Measurements from ENCODE around the gene ELF2. TPM values are rescaled to one million over a fixed set of nuclear protein-coding genes. Genes with fewer than 3 reads are reported as not detected.
"Not testable (repeated sequence)": the region's sequence is repeated elsewhere in the genome, so short reads cannot be mapped to it uniquely, and the experiment has no call there.

Gene ELF2
- total RNA-seq, 2 donors from 2014 or later = 80.6 to 111 TPM

GRCh38 chr4:139022835-139023234 lies 154.2 kb downstream of the ELF2 start:
- Histone ChIP-seq H3K4me1 (ENCODE audit: control insufficient read depth in 1 of 2, low read depth in 2 of 2) (peaks cover 0 to 5% of the 10 kb centered on the region in 2 donors), H3K27me3 (replicated peaks; ENCODE audit: insufficient read depth) (no peaks in the 10 kb centered on the region), H3K27ac (no peak overlapping the region), H3K4me3 (no peak overlapping the region), H3K9me3 (no peaks in the 10 kb centered on the region), H3K36me3 (no peaks in the 10 kb centered on the region)
- no peak for TF ChIP-seq CTCF (IDR thresholded peaks at IDR 0.05)
- no peak for DNase-seq (ENCODE audit: low spot score)
- no peak for ATAC-seq (ENCODE audit: insufficient number of reproducible peaks, low FRiP score, low read depth)

- not testable (repeated sequence) for DNase-seq (ENCODE audit: low spot score); H3K4me3 ChIP-seq; H3K27ac ChIP-seq; H3K27me3 ChIP-seq (replicated peaks; ENCODE audit: insufficient read depth); H3K36me3 ChIP-seq; H3K9me3 ChIP-seq; ATAC-seq (ENCODE audit: insufficient number of reproducible peaks, low FRiP score, low read depth)
- H3K4me1 ChIP-seq (ENCODE audit: control insufficient read depth in 1 of 2, low read depth in 2 of 2) = peaks cover 0 to 13% of the 10 kb centered on the region in 2 donors
Observed at GRCh38 chr4:139021071-139021470, 155.9 kb downstream of the ELF2 start.

DNA sequence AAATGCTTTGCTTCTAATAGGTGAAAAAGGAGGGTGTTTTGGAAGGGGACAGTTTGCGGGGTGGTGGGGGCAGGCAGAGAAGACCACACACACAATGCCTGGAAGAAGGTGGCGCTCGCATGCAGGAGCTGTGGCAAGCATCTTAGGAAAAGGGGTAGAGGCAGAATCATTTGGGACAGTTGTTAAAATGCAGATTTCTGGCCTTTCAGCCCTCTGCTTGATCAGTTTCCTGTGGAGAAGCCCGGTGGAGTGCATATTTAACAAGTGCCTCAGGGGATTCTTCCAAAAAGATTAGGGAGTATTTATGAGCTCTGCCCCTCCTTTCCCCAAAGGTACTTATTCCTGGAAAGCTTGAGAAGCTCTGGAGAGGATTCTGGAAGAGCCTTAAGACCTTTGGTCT lies 156.6 kb downstream of the ELF2 start:
- Histone ChIP-seq H3K27me3 (replicated peaks; ENCODE audit: insufficient read depth) (no peaks in the 10 kb centered on the region), H3K9me3 (no peaks in the 10 kb centered on the region), H3K27ac (no peak overlapping the region), H3K4me1 (ENCODE audit: control insufficient read depth in 1 of 2, low read depth in 2 of 2) (peaks cover 0 to 13% of the 10 kb centered on the region in 2 donors), H3K4me3 (no peak overlapping the region), H3K36me3 (no peaks in the 10 kb centered on the region)
- no peak for ATAC-seq (ENCODE audit: insufficient number of reproducible peaks, low FRiP score, low read depth)
- TF ChIP-seq CTCF (IDR thresholded peaks at IDR 0.05) = no peak
- DNase-seq (ENCODE audit: low spot score) = no peak

DNA sequence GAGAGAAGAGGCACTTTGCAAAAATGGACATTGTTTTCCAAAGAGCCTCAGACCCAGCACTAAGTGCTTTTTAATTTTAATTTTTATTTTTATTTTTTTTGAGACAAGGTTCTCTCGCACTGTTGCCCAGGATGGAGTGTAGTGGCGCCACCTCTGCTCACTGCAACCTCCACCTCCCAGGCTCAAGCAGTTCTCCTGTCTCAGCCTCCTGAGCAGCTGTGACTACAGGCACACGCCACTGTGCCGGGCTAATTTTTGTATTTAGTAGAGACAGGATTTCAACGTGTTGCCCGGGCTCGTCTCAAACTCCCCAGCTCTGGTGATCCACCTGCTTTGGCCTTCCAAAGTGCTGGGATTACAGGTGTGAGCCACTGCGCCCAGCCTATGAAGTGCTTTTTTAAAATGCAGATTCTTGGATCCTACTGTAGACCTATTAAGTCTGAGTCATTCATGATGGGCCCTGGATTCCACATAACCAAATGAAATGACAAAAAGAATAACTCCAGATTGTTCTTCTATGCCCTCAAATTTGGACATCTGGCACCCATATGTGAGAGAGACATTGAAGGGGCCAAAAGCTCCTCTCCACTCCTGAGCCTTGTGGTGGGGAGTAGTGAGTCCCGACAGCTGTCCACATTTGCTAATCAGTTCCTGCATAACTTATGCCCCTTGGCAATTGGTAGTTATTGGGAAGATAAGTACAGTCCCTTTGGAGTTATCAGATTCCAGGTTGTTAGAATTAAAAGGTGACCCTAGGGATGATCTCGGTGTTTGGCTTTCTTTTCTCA lies 157.9 kb downstream of the ELF2 start:
- no peak overlapping the region for H3K4me3 ChIP-seq
- DNase-seq (ENCODE audit: low spot score) (no peak), ATAC-seq (ENCODE audit: insufficient number of reproducible peaks, low FRiP score, low read depth) (no peak)
- H3K36me3 ChIP-seq = no peaks in the 10 kb centered on the region
- no peaks in the 10 kb centered on the region for H3K9me3 ChIP-seq
- H3K27ac ChIP-seq = no peak overlapping the region
- TF ChIP-seq CTCF (IDR thresholded peaks at IDR 0.05) = no peak
- peaks cover 0 to 22% of the 10 kb centered on the region in 2 donors for H3K4me1 ChIP-seq (ENCODE audit: control insufficient read depth in 1 of 2, low read depth in 2 of 2)
- H3K27me3 ChIP-seq (replicated peaks; ENCODE audit: insufficient read depth) = no peaks in the 10 kb centered on the region

DNA sequence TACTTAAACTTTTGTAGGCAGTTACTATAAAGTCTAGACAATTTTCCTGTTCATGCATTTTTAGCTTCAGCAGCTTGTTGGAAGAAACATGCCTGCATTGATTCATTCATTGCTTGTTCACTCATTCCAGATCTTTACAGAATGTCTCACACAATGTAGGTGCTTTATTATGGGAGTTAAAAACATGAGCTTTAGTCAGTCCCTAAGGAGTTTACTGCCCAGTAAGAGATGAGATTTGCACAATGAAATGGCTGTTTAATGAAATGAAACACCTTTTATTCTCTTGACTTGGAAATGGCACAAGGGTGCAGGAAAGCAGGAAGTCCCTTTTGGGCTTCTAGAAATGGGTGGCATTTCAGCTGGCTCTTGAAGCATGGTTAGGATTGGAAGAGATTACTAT lies 158.5 kb downstream of the ELF2 start:
- no peak overlapping the region for H3K4me3 ChIP-seq
- DNase-seq (ENCODE audit: low spot score) (no peak), ATAC-seq (ENCODE audit: insufficient number of reproducible peaks, low FRiP score, low read depth) (no peak)
- no peaks in the 10 kb centered on the region for H3K36me3 ChIP-seq
- no peak overlapping the region for H3K27ac ChIP-seq
- TF ChIP-seq CTCF (IDR thresholded peaks at IDR 0.05) = no peak
- peaks cover 0 to 27% of the 10 kb centered on the region in 2 donors for H3K4me1 ChIP-seq (ENCODE audit: control insufficient read depth in 1 of 2, low read depth in 2 of 2)
- H3K27me3 ChIP-seq (replicated peaks; ENCODE audit: insufficient read depth) = no peaks in the 10 kb centered on the region
- H3K9me3 ChIP-seq = no peaks in the 10 kb centered on the region

GRCh38 chr4:139017861-139018260 lies 159.2 kb downstream of the ELF2 start:
- DNase-seq (ENCODE audit: low spot score) = no peak
- Histone ChIP-seq H3K27ac (no peak overlapping the region), H3K27me3 (replicated peaks; ENCODE audit: insufficient read depth) (no peaks in the 10 kb centered on the region), H3K4me3 (no peak overlapping the region), H3K4me1 (ENCODE audit: control insufficient read depth in 1 of 2, low read depth in 2 of 2) (peaks cover 0 to 27% of the 10 kb centered on the region in 2 donors), H3K9me3 (no peaks in the 10 kb centered on the region), H3K36me3 (no peaks in the 10 kb centered on the region)
- no peak for ATAC-seq (ENCODE audit: insufficient number of reproducible peaks, low FRiP score, low read depth)
- no peak for TF ChIP-seq CTCF (IDR thresholded peaks at IDR 0.05)
